ENCODE measurements around the gene SULT1A3.

Gene SULT1A3

DNA sequence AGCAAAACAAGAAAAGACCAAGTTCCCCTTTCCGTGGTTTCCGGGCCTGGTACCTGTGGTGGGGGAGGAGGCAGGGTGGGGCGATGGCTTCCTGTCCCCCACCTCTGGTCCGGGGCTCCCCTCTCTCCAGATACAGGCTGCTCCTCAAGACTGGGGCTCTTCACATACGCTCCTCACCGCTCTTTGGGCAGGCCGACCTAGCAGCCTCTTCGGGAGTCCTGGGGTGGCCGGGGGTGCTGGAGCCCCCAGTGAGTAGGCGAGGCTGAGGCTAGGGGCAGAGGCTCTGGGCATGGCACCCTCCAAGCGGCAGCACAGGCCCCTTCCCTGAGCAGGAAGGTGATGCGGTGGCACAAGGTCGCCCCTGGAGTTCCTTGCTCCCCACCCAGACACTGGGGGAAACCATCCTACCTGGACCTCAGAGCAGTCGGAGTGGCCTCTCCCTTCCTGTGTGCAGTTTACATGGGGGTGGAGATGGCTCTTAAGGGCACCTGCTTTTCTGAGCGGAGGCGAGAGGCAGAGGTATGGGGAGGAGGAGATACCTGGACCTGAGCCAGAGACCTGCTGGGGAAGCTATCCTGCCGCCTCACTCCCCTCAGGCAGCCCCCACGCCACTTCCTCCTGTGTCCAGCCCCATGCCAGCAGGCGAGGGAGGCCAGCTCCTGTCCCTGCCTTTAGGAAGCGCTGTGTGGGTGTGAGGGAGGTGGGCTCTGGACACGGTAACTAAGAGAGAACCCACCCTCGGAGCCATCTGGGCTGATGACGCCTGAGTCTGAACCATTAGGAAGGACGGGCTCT is 14.8 kb upstream of the SULT1A3 start:
- H2BK12ac ChIP-seq (ENCODE audit: low read length in 2 of 2) = no peak overlapping the region
- H4K8ac ChIP-seq (ENCODE audit: low read length) = no peak overlapping the region
- H3K4ac ChIP-seq (ENCODE audit: low read depth in 1 of 2, low read length in 2 of 2) = no peak overlapping the region
- no peak overlapping the region for H2AFZ ChIP-seq (ENCODE audit: low read depth, low read length)
- no peak for DNase-seq
- peaks cover 0 to 22% of the 10 kb centered on the region in 2 experiments for H3K36me3 ChIP-seq (ENCODE audit: control insufficient read depth in 1 of 2, insufficient read depth in 2 of 2, low read depth in 1 of 2, low read length in 2 of 2)
- no peaks in the 10 kb centered on the region for H3K9me3 ChIP-seq (ENCODE audit: control insufficient read depth, low read length)
- no peak overlapping the region for H3K4me2 ChIP-seq (ENCODE audit: low read length, poor library complexity, severe bottlenecking)
- no peak overlapping the region for H3K4me3 ChIP-seq (ENCODE audit: insufficient read depth in 1 of 2, low read depth in 1 of 2, low read length in 2 of 2)
- no peak overlapping the region for H2BK15ac ChIP-seq (ENCODE audit: low read depth, poor library complexity, severe bottlenecking)
- H3K27me3 ChIP-seq (ENCODE audit: control insufficient read depth in 1 of 2, insufficient read depth in 1 of 2, low read length in 2 of 2) = peaks cover 0 to 9% of the 10 kb centered on the region in 2 experiments
- H3K4me1 ChIP-seq (ENCODE audit: control insufficient read depth, insufficient read depth, low read depth, low read length) = peaks cover 28% of the 10 kb centered on the region
- 79% methylated on average over 22 of the region's 24 CpGs for WGBS
- H3K18ac ChIP-seq (ENCODE audit: low read depth in 1 of 2, low read length in 2 of 2) = no peak overlapping the region
- no peak overlapping the region for H3K14ac ChIP-seq (ENCODE audit: low read length in 2 of 2)
- no peak overlapping the region for H2AK5ac ChIP-seq (ENCODE audit: low read length, severe bottlenecking)
- no peak overlapping the region for H3K9ac ChIP-seq (ENCODE audit: low read length)
- H3K23ac ChIP-seq (ENCODE audit: low read length in 2 of 2) = no peak overlapping the region
- H4K91ac ChIP-seq (ENCODE audit: low read length) = no peak overlapping the region
- H2BK5ac ChIP-seq (ENCODE audit: low read depth, low read length, poor library complexity, severe bottlenecking) = no peak overlapping the region
- no peak overlapping the region for H3K27ac ChIP-seq (ENCODE audit: low read length, poor library complexity, severe bottlenecking)
- peaks cover 11% of the 10 kb centered on the region for H3K79me1 ChIP-seq (replicated peaks; ENCODE audit: low read length, poor library complexity, severe bottlenecking)
- H2BK120ac ChIP-seq (ENCODE audit: low read depth, low read length) = no peak overlapping the region

DNA sequence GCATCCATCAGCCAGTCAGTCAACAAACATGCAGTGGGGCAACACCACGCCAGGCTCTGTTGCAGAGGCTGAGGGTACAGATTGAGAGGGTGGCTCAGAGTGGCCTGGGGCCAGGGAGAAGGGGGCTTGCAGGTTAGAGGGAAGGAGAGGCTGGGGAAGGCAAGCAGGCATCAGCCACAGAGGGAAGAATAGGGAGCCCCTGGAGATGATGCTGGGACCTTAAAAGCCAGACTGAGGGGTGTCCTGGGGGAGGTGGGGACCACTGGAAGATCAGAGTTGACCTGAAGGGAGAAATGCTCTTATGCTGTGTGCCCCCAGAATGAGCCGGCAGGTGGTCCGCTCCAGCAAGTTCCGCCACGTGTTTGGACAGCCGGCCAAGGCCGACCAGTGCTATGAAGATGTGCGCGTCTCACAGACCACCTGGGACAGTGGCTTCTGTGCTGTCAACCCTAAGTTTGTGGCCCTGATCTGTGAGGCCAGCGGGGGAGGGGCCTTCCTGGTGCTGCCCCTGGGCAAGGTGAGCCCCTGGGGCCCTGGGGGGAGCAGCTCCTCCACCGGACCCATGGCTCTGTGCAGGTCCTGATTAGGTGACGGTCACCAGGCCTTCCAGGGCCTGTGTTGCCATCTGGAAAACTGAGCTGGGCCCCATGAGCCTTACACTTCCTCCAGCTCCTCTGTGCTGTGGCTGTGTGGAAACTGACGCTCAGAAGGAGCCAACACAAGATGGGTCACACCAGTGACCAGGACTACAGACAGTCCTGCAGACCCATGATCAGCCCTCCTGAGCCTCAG is 14.0 kb upstream of the SULT1A3 start:
- WGBS = 86% methylated on average over 13 of the region's 13 CpGs
- Histone ChIP-seq H3K4me2 (ENCODE audit: low read length, poor library complexity, severe bottlenecking) (no peak overlapping the region), H2BK12ac (ENCODE audit: low read length in 2 of 2) (no peak overlapping the region), H3K36me3 (ENCODE audit: control insufficient read depth in 1 of 2, insufficient read depth in 2 of 2, low read depth in 1 of 2, low read length in 2 of 2) (peaks cover 0 to 22% of the 10 kb centered on the region in 2 experiments), H3K23ac (ENCODE audit: low read length in 2 of 2) (no peak overlapping the region), H3K27me3 (ENCODE audit: control insufficient read depth in 1 of 2, insufficient read depth in 1 of 2, low read length in 2 of 2) (peaks cover 0 to 9% of the 10 kb centered on the region in 2 experiments), H4K8ac (ENCODE audit: low read length) (no peak overlapping the region), H3K4me3 (ENCODE audit: insufficient read depth in 1 of 2, low read depth in 1 of 2, low read length in 2 of 2) (no peak overlapping the region), H3K9me3 (ENCODE audit: control insufficient read depth, low read length) (no peaks in the 10 kb centered on the region), H2BK120ac (ENCODE audit: low read depth, low read length) (no peak overlapping the region), H3K4ac (ENCODE audit: low read depth in 1 of 2, low read length in 2 of 2) (no peak overlapping the region), H3K14ac (ENCODE audit: low read length in 2 of 2) (no peak overlapping the region), H3K79me1 (replicated peaks; ENCODE audit: low read length, poor library complexity, severe bottlenecking) (peaks cover 11% of the 10 kb centered on the region), H3K9ac (ENCODE audit: low read length) (no peak overlapping the region), H2AFZ (ENCODE audit: low read depth, low read length) (no peak overlapping the region), H3K27ac (ENCODE audit: low read length, poor library complexity, severe bottlenecking) (no peak overlapping the region), H2BK5ac (ENCODE audit: low read depth, low read length, poor library complexity, severe bottlenecking) (no peak overlapping the region), H2BK15ac (ENCODE audit: low read depth, poor library complexity, severe bottlenecking) (no peak overlapping the region), H4K91ac (ENCODE audit: low read length) (no peak overlapping the region), H3K18ac (ENCODE audit: low read depth in 1 of 2, low read length in 2 of 2) (no peak overlapping the region), H2AK5ac (ENCODE audit: low read length, severe bottlenecking) (no peak overlapping the region), H3K4me1 (ENCODE audit: control insufficient read depth, insufficient read depth, low read depth, low read length) (peaks cover 28% of the 10 kb centered on the region)
- no peak for DNase-seq

DNA sequence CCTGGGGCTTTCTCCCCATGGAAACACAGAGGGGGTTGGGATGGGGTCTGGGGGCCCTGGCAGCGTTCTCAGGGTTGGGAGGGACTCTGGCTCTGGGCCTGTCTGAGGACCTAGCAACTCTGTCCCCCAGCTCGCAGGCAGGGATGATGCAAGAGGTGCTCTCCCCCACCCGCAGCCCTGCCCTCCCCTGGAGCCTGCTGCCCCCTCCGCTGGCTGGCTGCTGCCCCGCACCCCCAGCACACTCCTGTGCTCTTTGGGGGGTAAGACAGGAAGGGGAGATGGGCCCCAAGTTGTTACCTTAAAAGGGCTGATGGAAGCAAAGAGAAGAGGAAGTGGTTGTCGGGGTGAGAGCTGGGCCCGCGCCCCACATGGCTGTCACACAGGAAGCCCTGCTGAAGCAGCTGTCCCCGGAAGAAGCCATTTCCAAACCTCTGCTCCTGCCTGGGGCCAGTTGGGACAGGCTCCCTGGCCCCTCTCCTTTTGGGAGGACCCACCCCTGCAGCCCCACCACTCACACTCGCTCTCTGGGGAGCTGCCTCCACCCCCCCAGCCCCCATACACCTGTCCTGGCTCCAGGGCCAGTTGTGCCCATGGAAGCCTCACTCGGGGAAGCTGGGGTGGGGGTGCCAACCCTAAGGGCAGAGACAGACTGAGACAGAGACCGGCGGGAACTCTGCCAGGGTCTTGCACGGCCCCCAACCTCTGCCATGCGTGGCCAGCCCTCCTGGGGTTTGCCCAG is 13.2 kb upstream of the SULT1A3 start:
- H4K8ac ChIP-seq (ENCODE audit: low read length) = no peak overlapping the region
- no peaks in the 10 kb centered on the region for H3K9me3 ChIP-seq (ENCODE audit: control insufficient read depth, low read length)
- peaks cover 11% of the 10 kb centered on the region for H3K79me1 ChIP-seq (replicated peaks; ENCODE audit: low read length, poor library complexity, severe bottlenecking)
- H3K27me3 ChIP-seq (ENCODE audit: control insufficient read depth in 1 of 2, insufficient read depth in 1 of 2, low read length in 2 of 2) = peaks cover 0 to 9% of the 10 kb centered on the region in 2 experiments
- H3K4ac ChIP-seq (ENCODE audit: low read depth in 1 of 2, low read length in 2 of 2) = no peak overlapping the region
- H2BK15ac ChIP-seq (ENCODE audit: low read depth, poor library complexity, severe bottlenecking) = no peak overlapping the region
- H2AFZ ChIP-seq (ENCODE audit: low read depth, low read length) = no peak overlapping the region
- no peak overlapping the region for H4K91ac ChIP-seq (ENCODE audit: low read length)
- H3K27ac ChIP-seq (ENCODE audit: low read length, poor library complexity, severe bottlenecking) = no peak overlapping the region
- no peak overlapping the region for H2BK120ac ChIP-seq (ENCODE audit: low read depth, low read length)
- H2AK5ac ChIP-seq (ENCODE audit: low read length, severe bottlenecking) = no peak overlapping the region
- WGBS = 85% methylated on average over 14 of the region's 15 CpGs
- H3K9ac ChIP-seq (ENCODE audit: low read length) = no peak overlapping the region
- H3K23ac ChIP-seq (ENCODE audit: low read length in 2 of 2) = no peak overlapping the region
- H2BK12ac ChIP-seq (ENCODE audit: low read length in 2 of 2) = no peak overlapping the region
- H3K4me1 ChIP-seq (ENCODE audit: control insufficient read depth, insufficient read depth, low read depth, low read length) = peaks cover 28% of the 10 kb centered on the region
- no peak overlapping the region for H3K4me3 ChIP-seq (ENCODE audit: insufficient read depth in 1 of 2, low read depth in 1 of 2, low read length in 2 of 2)
- no peak overlapping the region for H3K18ac ChIP-seq (ENCODE audit: low read depth in 1 of 2, low read length in 2 of 2)
- H2BK5ac ChIP-seq (ENCODE audit: low read depth, low read length, poor library complexity, severe bottlenecking) = no peak overlapping the region
- peaks cover 0 to 22% of the 10 kb centered on the region in 2 experiments for H3K36me3 ChIP-seq (ENCODE audit: control insufficient read depth in 1 of 2, insufficient read depth in 2 of 2, low read depth in 1 of 2, low read length in 2 of 2)
- no peak overlapping the region for H3K4me2 ChIP-seq (ENCODE audit: low read length, poor library complexity, severe bottlenecking)
- no peak overlapping the region for H3K14ac ChIP-seq (ENCODE audit: low read length in 2 of 2)
- DNase-seq = no peak

DNA sequence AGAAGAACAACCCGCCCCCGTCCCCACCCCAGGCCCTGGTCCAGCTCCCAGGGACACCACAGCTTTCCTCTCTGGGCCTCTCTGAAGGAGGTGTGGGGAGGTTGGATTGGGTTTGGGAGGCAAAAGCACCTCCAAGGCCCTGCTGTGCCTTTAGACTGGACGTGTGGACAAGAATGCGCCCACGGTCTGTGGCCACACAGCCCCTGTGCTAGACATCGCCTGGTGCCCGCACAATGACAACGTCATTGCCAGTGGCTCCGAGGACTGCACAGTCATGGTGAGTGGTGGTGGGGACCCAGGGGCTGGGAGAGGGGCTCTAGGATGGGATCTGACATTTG is 12.6 kb upstream of the SULT1A3 start:
- peaks cover 11% of the 10 kb centered on the region for H3K79me1 ChIP-seq (replicated peaks; ENCODE audit: low read length, poor library complexity, severe bottlenecking)

More for the DNA sequence above, 12.6 kb upstream of the SULT1A3 start:
- Histone ChIP-seq H3K36me3 (ENCODE audit: control insufficient read depth in 1 of 2, insufficient read depth in 2 of 2, low read depth in 1 of 2, low read length in 2 of 2) (peaks cover 0 to 22% of the 10 kb centered on the region in 2 experiments), H3K27ac (ENCODE audit: low read length, poor library complexity, severe bottlenecking) (no peak overlapping the region), H2AFZ (ENCODE audit: low read depth, low read length) (no peak overlapping the region), H3K9ac (ENCODE audit: low read length) (no peak overlapping the region), H2BK15ac (ENCODE audit: low read depth, poor library complexity, severe bottlenecking) (no peak overlapping the region), H3K18ac (ENCODE audit: low read depth in 1 of 2, low read length in 2 of 2) (no peak overlapping the region), H3K4me3 (ENCODE audit: insufficient read depth in 1 of 2, low read depth in 1 of 2, low read length in 2 of 2) (no peak overlapping the region), H2BK120ac (ENCODE audit: low read depth, low read length) (no peak overlapping the region), H3K9me3 (ENCODE audit: control insufficient read depth, low read length) (no peaks in the 10 kb centered on the region), H3K4ac (ENCODE audit: low read depth in 1 of 2, low read length in 2 of 2) (no peak overlapping the region), H3K27me3 (ENCODE audit: control insufficient read depth in 1 of 2, insufficient read depth in 1 of 2, low read length in 2 of 2) (peaks cover 0 to 9% of the 10 kb centered on the region in 2 experiments), H2BK5ac (ENCODE audit: low read depth, low read length, poor library complexity, severe bottlenecking) (no peak overlapping the region), H3K4me1 (ENCODE audit: control insufficient read depth, insufficient read depth, low read depth, low read length) (peaks cover 28% of the 10 kb centered on the region), H2AK5ac (ENCODE audit: low read length, severe bottlenecking) (no peak overlapping the region), H4K8ac (ENCODE audit: low read length) (no peak overlapping the region), H3K23ac (ENCODE audit: low read length in 2 of 2) (no peak overlapping the region), H4K91ac (ENCODE audit: low read length) (no peak overlapping the region), H3K14ac (ENCODE audit: low read length in 2 of 2) (no peak overlapping the region), H2BK12ac (ENCODE audit: low read length in 2 of 2) (no peak overlapping the region), H3K4me2 (ENCODE audit: low read length, poor library complexity, severe bottlenecking) (no peak overlapping the region)
- WGBS = 96% methylated on average over 7 of the region's 9 CpGs
- DNase-seq = no peak

Measured in mesenchymal stem cell (in vitro differentiated cells and primary cell).